ENCODE data around the gene ZG16. TPM values are rescaled to one million over a fixed set of nuclear protein-coding genes. Genes with fewer than 3 reads are reported as not detected.

ZG16 gene
- total RNA-seq, 4 donors from 2014 or later = not detected

GRCh38 chr16:29815793-29816693 lies 38.0 kb downstream of the ZG16 start, which contains the start of gene PAGR1:
Gene PAGR1, plus strand, starts transcription at chr16:29816152. Its CDS starts 374 bp downstream, at chr16:29816526.
- WGBS, 2 donors = 0% methylated on average over 58 to 64 of the region's 70 CpGs
- Histone ChIP-seq H3K4me1 (peaks cover 0 to 73% (median 54%) of the 10 kb centered on the region in 4 donors), H3K27ac (peak within 1 kb of the TSS; percentile 93 to 99 (median 96)), H3K9me3 (no peaks in the 10 kb centered on the region), H3K27me3 (no peaks in the 10 kb centered on the region), H3K36me3 (peaks cover 0 to 23% (median 0%) of the 10 kb centered on the region in 3 donors), H3K4me3 (peak within 1 kb of the TSS; percentile 66 to 78 (median 72))
- peak; percentile 95 to 97 for DNase-seq (ENCODE audit: low spot score in 2 of 2)
- TF ChIP-seq EP300 (IDR thresholded peaks at IDR 0.05) (peak; percentile 72 to 97), POLR2A (IDR thresholded peaks at IDR 0.05) (peak; percentile 53 to 87)
- TF ChIP-seq, protein P1, sequence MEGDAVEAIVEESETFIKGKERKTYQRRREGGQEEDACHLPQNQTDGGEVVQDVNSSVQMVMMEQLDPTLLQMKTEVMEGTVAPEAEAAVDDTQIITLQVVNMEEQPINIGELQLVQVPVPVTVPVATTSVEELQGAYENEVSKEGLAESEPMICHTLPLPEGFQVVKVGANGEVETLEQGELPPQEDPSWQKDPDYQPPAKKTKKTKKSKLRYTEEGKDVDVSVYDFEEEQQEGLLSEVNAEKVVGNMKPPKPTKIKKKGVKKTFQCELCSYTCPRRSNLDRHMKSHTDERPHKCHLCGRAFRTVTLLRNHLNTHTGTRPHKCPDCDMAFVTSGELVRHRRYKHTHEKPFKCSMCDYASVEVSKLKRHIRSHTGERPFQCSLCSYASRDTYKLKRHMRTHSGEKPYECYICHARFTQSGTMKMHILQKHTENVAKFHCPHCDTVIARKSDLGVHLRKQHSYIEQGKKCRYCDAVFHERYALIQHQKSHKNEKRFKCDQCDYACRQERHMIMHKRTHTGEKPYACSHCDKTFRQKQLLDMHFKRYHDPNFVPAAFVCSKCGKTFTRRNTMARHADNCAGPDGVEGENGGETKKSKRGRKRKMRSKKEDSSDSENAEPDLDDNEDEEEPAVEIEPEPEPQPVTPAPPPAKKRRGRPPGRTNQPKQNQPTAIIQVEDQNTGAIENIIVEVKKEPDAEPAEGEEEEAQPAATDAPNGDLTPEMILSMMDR (IDR thresholded peaks at IDR 0.05) = peak; percentile 83 to 95 (median 93)

GRCh38 chr16:29816694-29817441 lies 38.8 kb downstream of the ZG16 start:
- Histone ChIP-seq H3K27ac (peak overlapping the region; percentile 93 to 99 (median 96)), H3K27me3 (no peaks in the 10 kb centered on the region), H3K36me3 (peaks cover 0 to 23% (median 0%) of the 10 kb centered on the region in 3 donors), H3K9me3 (no peaks in the 10 kb centered on the region), H3K4me1 (peaks cover 0 to 79% (median 61%) of the 10 kb centered on the region in 4 donors), H3K4me3 (peak overlapping the region; percentile 66 to 78 (median 72))
- DNase-seq (ENCODE audit: low spot score in 2 of 2) = peak in 1 of 2 donors; percentile 41
- TF ChIP-seq, protein P1 (IDR thresholded peaks at IDR 0.05) = peak in 1 of 5 experiments; percentile 5
- no peak for TF ChIP-seq EP300 (IDR thresholded peaks at IDR 0.05)
- 4 to 8% methylated on average over 30 to 37 of the region's 37 CpGs for WGBS, 2 donors

DNA sequence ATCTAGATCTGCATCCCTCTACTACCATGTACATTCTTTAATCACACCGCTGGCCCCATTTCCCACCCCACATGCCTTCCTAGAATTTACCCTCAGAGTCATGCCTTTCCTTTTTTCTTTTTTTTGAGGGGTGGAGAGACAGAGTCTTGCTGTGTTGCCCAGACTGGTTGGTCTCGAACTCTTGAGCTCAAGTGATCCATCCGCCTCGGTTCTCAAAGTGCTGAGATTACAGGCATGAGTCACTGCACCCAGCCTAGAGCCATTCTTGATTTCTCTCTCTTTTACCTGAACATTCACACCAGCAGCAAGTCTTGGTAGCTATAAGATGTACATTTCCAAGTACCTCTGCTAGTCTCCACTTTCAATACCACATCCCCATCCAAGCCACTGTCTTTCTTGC lies 40.0 kb downstream of the ZG16 start:
- H3K9me3 ChIP-seq = no peaks in the 10 kb centered on the region
- no peak for TF ChIP-seq EP300 (IDR thresholded peaks at IDR 0.05)
- TF ChIP-seq, protein P1 (IDR thresholded peaks at IDR 0.05) = no peak
- TF ChIP-seq POLR2A (IDR thresholded peaks at IDR 0.05) = no peak
- 91 to 92% methylated on average over 4 of the region's 4 CpGs for WGBS, 2 donors
- H3K4me1 ChIP-seq = peaks cover 0 to 78% (median 60%) of the 10 kb centered on the region in 4 donors
- H3K27me3 ChIP-seq = no peaks in the 10 kb centered on the region
- peak overlapping the region in 2 of 4 donors; percentile 1 to 99 for H3K27ac ChIP-seq
- H3K36me3 ChIP-seq = peaks cover 0 to 23% (median 0%) of the 10 kb centered on the region in 3 donors
- no peak overlapping the region for H3K4me3 ChIP-seq
- no peak for DNase-seq (ENCODE audit: low spot score in 2 of 2)

- Histone ChIP-seq H3K27ac (peak overlapping the region in 3 of 4 donors; percentile 81 to 91 (median 90)), H3K27me3 (no peaks in the 10 kb centered on the region), H3K36me3 (peaks cover 0 to 23% (median 0%) of the 10 kb centered on the region in 3 donors), H3K4me3 (no peak overlapping the region), H3K4me1 (peaks cover 0 to 76% (median 59%) of the 10 kb centered on the region in 4 donors), H3K9me3 (no peaks in the 10 kb centered on the region)
- 70 to 80% methylated on average over 15 of the region's 15 CpGs for WGBS, 2 donors
- TF ChIP-seq, protein P1 (IDR thresholded peaks at IDR 0.05) = no peak
- TF ChIP-seq EP300 (IDR thresholded peaks at IDR 0.05) = no peak
- no peak for TF ChIP-seq POLR2A (IDR thresholded peaks at IDR 0.05)
- no peak for DNase-seq (ENCODE audit: low spot score in 2 of 2)
These were observed 41.5 kb downstream of the ZG16 start for GRCh38 chr16:29819506-29819905.
